Liver (tissue), 3 donors: ENCODE data around the gene STK25.

Experiments used
- CTCF ChIP-seq: fragments of 150-350 bp; IDR thresholded peaks from 2 replicates; pipeline ENCODE4 v1.5.1; 2017; ENCODE audit warnings: improper control_type of control experiment, low read depth, low read length; ENCODE audit not compliant: missing input control
- EGR1 ChIP-seq, 2 donors: IDR thresholded peaks; 2 replicates each; pipeline ENCODE4 v1.6.1; 2016 to 2018; ENCODE audit warnings: antibody characterized with exemption in 2 of 2, low read depth in 2 of 2
- FOXA1 ChIP-seq: IDR thresholded peaks from 2 replicates; pipeline ENCODE4 v1.6.1; 2016; ENCODE audit warnings: antibody characterized with exemption
- GABPA ChIP-seq, 2 donors: IDR thresholded peaks in 1 of 2; conservative IDR thresholded peaks in 1 of 2; 2 replicates each; pipeline ENCODE4 v1.6.1; 2016; ENCODE audit warnings: antibody characterized with exemption in 2 of 2, mild to moderate bottlenecking in 1 of 2, moderate library complexity in 1 of 2
- HNF4G ChIP-seq: IDR thresholded peaks from 2 replicates; pipeline ENCODE4 v1.6.1; 2016; ENCODE audit warnings: antibody characterized with exemption
- JUND ChIP-seq, 2 donors: IDR thresholded peaks; 2 replicates each; pipeline ENCODE4 v1.6.1; 2016; ENCODE audit warnings: antibody characterized with exemption in 2 of 2
- RAD21 ChIP-seq, 2 donors: IDR thresholded peaks; 2 replicates each; pipeline ENCODE4 v1.6.1; 2016; ENCODE audit warnings: antibody characterized with exemption in 2 of 2, mild to moderate bottlenecking in 2 of 2
- REST ChIP-seq: IDR thresholded peaks from 2 replicates; pipeline ENCODE4 v1.6.1; 2016; ENCODE audit warnings: antibody characterized with exemption, mild to moderate bottlenecking
- RXRA ChIP-seq, 2 donors: IDR thresholded peaks; 2 replicates each; pipeline ENCODE4 v1.6.1; 2017 to 2018; ENCODE audit warnings: antibody characterized with exemption in 2 of 2, mild to moderate bottlenecking in 1 of 2
- SP1 ChIP-seq: IDR thresholded peaks from 2 replicates; pipeline ENCODE4 v1.6.1; 2018; ENCODE audit warnings: antibody characterized with exemption, mild to moderate bottlenecking
- TAF1 ChIP-seq: conservative IDR thresholded peaks from 2 replicates; pipeline ENCODE4 v1.6.1; 2016; ENCODE audit warnings: antibody characterized with exemption, mild to moderate bottlenecking
- YY1 ChIP-seq: IDR thresholded peaks from 2 replicates; pipeline ENCODE4 v1.6.1; 2016; ENCODE audit warnings: antibody characterized with exemption, mild to moderate bottlenecking
- TF ChIP-seq, protein P1 (sequence below): IDR thresholded peaks from 2 replicates; pipeline ENCODE4 v1.6.1; 2016; ENCODE audit warnings: antibody characterized with exemption
- TF ChIP-seq, protein P2 (sequence below): IDR thresholded peaks from 2 replicates; pipeline ENCODE4 v1.6.1; 2016; ENCODE audit warnings: antibody characterized with exemption
- donor health status: healthy.
- donor health status: healthy.

DNA sequence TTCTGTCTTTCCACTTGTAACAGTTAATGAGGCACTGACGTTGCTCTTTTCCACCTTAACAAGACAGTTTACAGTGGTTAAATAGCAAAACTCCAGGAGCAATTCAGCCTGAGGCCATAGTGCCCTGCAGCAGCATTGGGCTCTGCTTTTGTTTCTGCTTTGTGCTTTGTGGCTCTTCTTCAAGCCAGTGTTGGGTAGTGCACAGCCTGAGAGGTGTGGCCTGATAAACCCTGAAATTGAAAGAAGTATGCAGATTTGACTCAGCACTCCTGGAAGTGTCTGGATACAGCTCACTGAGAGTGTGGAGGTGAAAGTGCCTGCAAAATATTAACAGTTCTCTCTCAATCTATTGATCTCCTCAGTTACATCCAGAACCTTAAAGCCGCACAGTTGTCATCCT is 63.0 kb downstream of the STK25 start:
- TF ChIP-seq RXRA (IDR thresholded peaks at IDR 0.05) (no peak), CTCF (no peak), RAD21 (IDR thresholded peaks at IDR 0.05) (no peak), YY1 (no peak), TAF1 (no peak), JUND (IDR thresholded peaks at IDR 0.05) (no peak), SP1 (no peak), GABPA (IDR thresholded peaks at IDR 0.05 in 1 of 2, conservative IDR thresholded peaks at IDR 0.05 in 1 of 2) (no peak), HNF4G (no peak), REST (no peak), FOXA1 (no peak), EGR1 (IDR thresholded peaks at IDR 0.05; ENCODE audit: low read depth in 2 of 2) (no peak)
- TF ChIP-seq, protein P1, sequence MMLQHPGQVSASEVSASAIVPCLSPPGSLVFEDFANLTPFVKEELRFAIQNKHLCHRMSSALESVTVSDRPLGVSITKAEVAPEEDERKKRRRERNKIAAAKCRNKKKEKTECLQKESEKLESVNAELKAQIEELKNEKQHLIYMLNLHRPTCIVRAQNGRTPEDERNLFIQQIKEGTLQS: no peak
- TF ChIP-seq, protein P2, sequence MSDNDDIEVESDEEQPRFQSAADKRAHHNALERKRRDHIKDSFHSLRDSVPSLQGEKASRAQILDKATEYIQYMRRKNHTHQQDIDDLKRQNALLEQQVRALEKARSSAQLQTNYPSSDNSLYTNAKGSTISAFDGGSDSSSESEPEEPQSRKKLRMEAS: no peak
